ENCODE data around the gene LTC4S. TPM values are rescaled to one million over a fixed set of nuclear protein-coding genes. Genes with fewer than 3 reads are reported as not detected.

Gene LTC4S
- total RNA-seq, 4 donors from 2014 or later: 1.7 to 12.6 (median 5.6) TPM

GRCh38 chr5:179764056-179764455, 29.7 kb upstream of the LTC4S start:
- H3K36me3 ChIP-seq: peaks cover 0 to 23% of the 10 kb centered on the region in 2 donors
- no peaks in the 10 kb centered on the region for H3K27me3 ChIP-seq
- intact Hi-C loops (cut with DNase I; ENCODE audit: low total_unique reads) (no loop called here), in situ Hi-C loops (cut with MboI; ENCODE audit: low sequenced_read_pairs in 4 of 4) (loop anchor here in 2 of 4 donors (25.0 kb wide), 2 partner anchors 98 to 323 kb away; partner anchors contain the start of gene MRNIP (in 1 of the 2))
- H3K4me1 ChIP-seq: peaks cover 56% of the 10 kb centered on the region in 2 donors
- DNase-seq (no peak), ATAC-seq (no peak)
- no peak overlapping the region for H3K4me3 ChIP-seq
- TF ChIP-seq CTCF (IDR thresholded peaks at IDR 0.05 in 4 of 5, conservative IDR thresholded peaks at IDR 0.05 in 1 of 5): no peak
- no peak for TF ChIP-seq POLR2A (IDR thresholded peaks at IDR 0.05)
- no peaks in the 10 kb centered on the region for H3K9me3 ChIP-seq
- H3K27ac ChIP-seq: peak overlapping the region in 1 of 4 donors; percentile 18

- TF ChIP-seq CTCF (IDR thresholded peaks at IDR 0.05 in 4 of 5, conservative IDR thresholded peaks at IDR 0.05 in 1 of 5) (no peak), POLR2A (IDR thresholded peaks at IDR 0.05) (no peak)
- intact Hi-C loops (cut with DNase I; ENCODE audit: low total_unique reads): no loop called here
- peaks cover 0 to 36% of the 10 kb centered on the region in 2 donors for H3K36me3 ChIP-seq
- DNase-seq (no peak), ATAC-seq (no peak)
- peaks cover 43% of the 10 kb centered on the region in 2 donors for H3K4me1 ChIP-seq
- H3K27ac ChIP-seq: peak overlapping the region in 1 of 4 donors; percentile 32
- H3K9me3 ChIP-seq: no peaks in the 10 kb centered on the region
- no peak overlapping the region for H3K4me3 ChIP-seq
- in situ Hi-C loops (cut with MboI; ENCODE audit: low sequenced_read_pairs in 4 of 4): loop anchor here in 2 of 4 donors (25.0 kb wide), 2 partner anchors 97 to 322 kb away; partner anchors contain the start of gene MRNIP (in 1 of the 2)
- H3K27me3 ChIP-seq: no peaks in the 10 kb centered on the region
Observed at GRCh38 chr5:179765400-179765799, 28.4 kb upstream of the LTC4S start.

GRCh38 chr5:179766021-179766725, 27.6 kb upstream of the LTC4S start:
- H3K4me1 ChIP-seq: peaks cover 39 to 40% of the 10 kb centered on the region in 2 donors
- ATAC-seq (no peak), DNase-seq (no peak)
- in situ Hi-C loops (cut with MboI; ENCODE audit: low sequenced_read_pairs in 4 of 4): loop anchor here in 2 of 4 donors (25.0 kb wide), 2 partner anchors 96 to 321 kb away; partner anchors contain the start of gene MRNIP (in 1 of the 2)
- no peaks in the 10 kb centered on the region for H3K9me3 ChIP-seq
- TF ChIP-seq CTCF (IDR thresholded peaks at IDR 0.05 in 4 of 5, conservative IDR thresholded peaks at IDR 0.05 in 1 of 5) (no peak), POLR2A (IDR thresholded peaks at IDR 0.05) (no peak)
- H3K27ac ChIP-seq: peak overlapping the region; percentile 2 to 49 (median 28)
- intact Hi-C loops (cut with DNase I; ENCODE audit: low total_unique reads): no loop called here
- H3K4me3 ChIP-seq: no peak overlapping the region
- H3K27me3 ChIP-seq: no peaks in the 10 kb centered on the region
- peaks cover 0 to 44% of the 10 kb centered on the region in 2 donors for H3K36me3 ChIP-seq

- DNase-seq (no peak), ATAC-seq (no peak)
- no peaks in the 10 kb centered on the region for H3K9me3 ChIP-seq
- peak overlapping the region in 3 of 4 donors; percentile 2 to 49 (median 32) for H3K27ac ChIP-seq
- peaks cover 32% of the 10 kb centered on the region in 2 donors for H3K4me1 ChIP-seq
- in situ Hi-C loops (cut with MboI; ENCODE audit: low sequenced_read_pairs in 4 of 4) (loop anchor here in 2 of 4 donors (25.0 kb wide), 2 partner anchors 95 to 320 kb away; partner anchors contain the start of gene MRNIP (in 1 of the 2)), intact Hi-C loops (cut with DNase I; ENCODE audit: low total_unique reads) (no loop called here)
- peaks cover 0 to 51% of the 10 kb centered on the region in 2 donors for H3K36me3 ChIP-seq
- no peak overlapping the region for H3K4me3 ChIP-seq
- TF ChIP-seq POLR2A (IDR thresholded peaks at IDR 0.05) (no peak), CTCF (IDR thresholded peaks at IDR 0.05 in 4 of 5, conservative IDR thresholded peaks at IDR 0.05 in 1 of 5) (no peak)
- H3K27me3 ChIP-seq: no peaks in the 10 kb centered on the region
Observed at GRCh38 chr5:179766726-179767455, 26.9 kb upstream of the LTC4S start.
